Right atrium auricular region (tissue), 2 donors: ENCODE data around the gene XRCC2. TPM values are rescaled to one million over a fixed set of nuclear protein-coding genes. Genes with fewer than 3 reads are reported as not detected.

Experiments
- DNase-seq: peaks from one replicate; pipeline ENCODE4 v3.0.0-alpha.2; 2019; ENCODE audit warnings: low spot score
- H3K27ac ChIP-seq, 2 donors: fragments of 200-600 bp; sonication (generic); 1 replicate in 1 of 2; 2 replicates in 1 of 2; pipeline ENCODE4 v1.5.1; 2016 to 2019
- H3K27me3 ChIP-seq, 2 donors: fragments of 200-600 bp; sonication (generic); one replicate each; pipeline versions ENCODE4 v1.5.1 to v1.6.0; 2017 to 2019
- H3K36me3 ChIP-seq: fragments of 200-600 bp; sonication (generic); one replicate; pipeline ENCODE4 v1.5.1; 2016
- H3K4me1 ChIP-seq, 2 donors: fragments of 200-600 bp; sonication (generic); one replicate each; pipeline versions ENCODE4 v1.5.1 to v1.6.0; 2017 to 2019
- H3K4me3 ChIP-seq, 2 donors: fragments of 200-600 bp; sonication (generic); 1 replicate in 1 of 2; 2 replicates in 1 of 2; pipeline ENCODE4 v1.5.1; 2017 to 2019; ENCODE audit warnings: mild to moderate bottlenecking in 1 of 2, moderate library complexity in 1 of 2
- H3K9me3 ChIP-seq, 2 donors: fragments of 200-600 bp; sonication (generic); one replicate each; pipeline ENCODE4 v1.5.1; 2019
- total RNA-seq, 2 donors: library from RNA; depleted of rRNA; stranded (reverse); fragments of >200 nt; gene quantifications; one replicate each; pipeline ENCODE4 v1.1.0, GENCODE V29; 2016
- TF ChIP-seq, protein P1 (sequence below), 2 donors: fragments of 200-600 bp; sonication (generic); IDR thresholded peaks; one replicate each; pipeline ENCODE4 v1.5.1; 2019; ENCODE audit warnings: antibody characterized with exemption in 2 of 2

Gene XRCC2
- total RNA-seq, 2 donors from 2014 or later = 0.20 to 0.48 TPM

- Histone ChIP-seq H3K4me1 (no peaks in the 10 kb centered on the region), H3K4me3 (no peak overlapping the region), H3K9me3 (no peaks in the 10 kb centered on the region), H3K36me3 (no peaks in the 10 kb centered on the region), H3K27ac (no peak overlapping the region), H3K27me3 (no peaks in the 10 kb centered on the region)
- TF ChIP-seq, protein P1, sequence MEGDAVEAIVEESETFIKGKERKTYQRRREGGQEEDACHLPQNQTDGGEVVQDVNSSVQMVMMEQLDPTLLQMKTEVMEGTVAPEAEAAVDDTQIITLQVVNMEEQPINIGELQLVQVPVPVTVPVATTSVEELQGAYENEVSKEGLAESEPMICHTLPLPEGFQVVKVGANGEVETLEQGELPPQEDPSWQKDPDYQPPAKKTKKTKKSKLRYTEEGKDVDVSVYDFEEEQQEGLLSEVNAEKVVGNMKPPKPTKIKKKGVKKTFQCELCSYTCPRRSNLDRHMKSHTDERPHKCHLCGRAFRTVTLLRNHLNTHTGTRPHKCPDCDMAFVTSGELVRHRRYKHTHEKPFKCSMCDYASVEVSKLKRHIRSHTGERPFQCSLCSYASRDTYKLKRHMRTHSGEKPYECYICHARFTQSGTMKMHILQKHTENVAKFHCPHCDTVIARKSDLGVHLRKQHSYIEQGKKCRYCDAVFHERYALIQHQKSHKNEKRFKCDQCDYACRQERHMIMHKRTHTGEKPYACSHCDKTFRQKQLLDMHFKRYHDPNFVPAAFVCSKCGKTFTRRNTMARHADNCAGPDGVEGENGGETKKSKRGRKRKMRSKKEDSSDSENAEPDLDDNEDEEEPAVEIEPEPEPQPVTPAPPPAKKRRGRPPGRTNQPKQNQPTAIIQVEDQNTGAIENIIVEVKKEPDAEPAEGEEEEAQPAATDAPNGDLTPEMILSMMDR (IDR thresholded peaks at IDR 0.05) = no peak
- no peak for DNase-seq
These were observed 7.0 kb downstream of the XRCC2 start for GRCh38 chr7:152668975-152669374.

DNA sequence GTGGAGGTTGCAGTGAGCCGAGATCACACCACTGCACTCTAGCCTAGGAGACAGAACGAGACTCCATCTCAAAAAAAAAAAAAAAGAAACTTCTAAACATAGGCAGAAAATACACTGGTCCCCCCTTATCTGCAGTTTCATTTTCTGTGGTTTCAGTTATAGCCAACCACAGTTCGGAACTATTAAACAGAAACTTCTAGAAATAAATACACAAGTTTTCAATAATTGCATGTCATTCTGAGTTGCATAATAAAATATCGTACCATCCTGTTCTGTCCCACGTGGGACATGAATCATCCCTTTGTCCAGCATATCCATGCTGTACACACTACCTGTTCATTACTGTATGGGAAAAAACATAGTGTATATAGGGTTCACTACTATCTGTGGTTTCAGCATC, 8.0 kb downstream of the XRCC2 start:
- H3K27ac ChIP-seq = no peak overlapping the region
- TF ChIP-seq, protein P1 (IDR thresholded peaks at IDR 0.05) = no peak
- H3K9me3 ChIP-seq = no peaks in the 10 kb centered on the region
- H3K4me3 ChIP-seq = no peak overlapping the region
- H3K4me1 ChIP-seq = no peaks in the 10 kb centered on the region
- DNase-seq = no peak
- no peaks in the 10 kb centered on the region for H3K36me3 ChIP-seq
- H3K27me3 ChIP-seq = no peaks in the 10 kb centered on the region

DNA sequence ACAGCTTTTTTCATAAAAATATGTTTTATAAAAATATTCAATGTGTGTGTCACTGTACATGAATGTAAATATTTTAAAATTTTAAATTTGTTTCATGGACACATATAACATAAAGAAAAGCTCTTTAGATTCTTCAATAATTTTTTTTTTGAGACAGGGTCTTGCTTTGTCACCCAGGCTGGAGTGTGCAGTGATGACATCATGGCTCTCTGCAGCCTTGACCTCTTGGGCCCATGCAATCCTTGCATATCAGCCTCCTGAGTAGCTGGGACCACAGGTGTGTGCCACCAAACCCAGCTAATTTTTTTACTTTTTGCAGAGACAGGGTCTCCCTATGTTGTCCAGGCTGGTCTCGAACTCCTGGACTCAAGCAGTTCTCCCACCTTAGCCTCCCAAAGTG, 9.9 kb downstream of the XRCC2 start:
- Histone ChIP-seq H3K4me1 (no peaks in the 10 kb centered on the region), H3K27ac (no peak overlapping the region), H3K4me3 (no peak overlapping the region), H3K36me3 (no peaks in the 10 kb centered on the region), H3K27me3 (no peaks in the 10 kb centered on the region), H3K9me3 (no peaks in the 10 kb centered on the region)
- TF ChIP-seq, protein P1 (IDR thresholded peaks at IDR 0.05) = no peak
- no peak for DNase-seq

- Histone ChIP-seq H3K9me3 (no peaks in the 10 kb centered on the region), H3K4me3 (no peak overlapping the region)
- TF ChIP-seq, protein P1 (IDR thresholded peaks at IDR 0.05) = no peak
These were observed 11.3 kb downstream of the XRCC2 start for GRCh38 chr7:152664636-152665035.

GRCh38 chr7:152663931-152664330, 12.0 kb downstream of the XRCC2 start:
- TF ChIP-seq, protein P1 (IDR thresholded peaks at IDR 0.05) = no peak
- H3K4me1 ChIP-seq = no peaks in the 10 kb centered on the region
- no peak for DNase-seq
- H3K36me3 ChIP-seq = no peaks in the 10 kb centered on the region
- no peak overlapping the region for H3K4me3 ChIP-seq
- H3K9me3 ChIP-seq = no peaks in the 10 kb centered on the region
- no peaks in the 10 kb centered on the region for H3K27me3 ChIP-seq
- H3K27ac ChIP-seq = no peak overlapping the region

More at GRCh38 chr7:152664636-152665035, 11.3 kb downstream of the XRCC2 start:
- DNase-seq = no peak
- H3K27me3 ChIP-seq = no peaks in the 10 kb centered on the region
- no peaks in the 10 kb centered on the region for H3K36me3 ChIP-seq
- H3K4me1 ChIP-seq = no peaks in the 10 kb centered on the region
- H3K27ac ChIP-seq = no peak overlapping the region

GRCh38 chr7:152663148-152663740, 12.7 kb downstream of the XRCC2 start:
- no peaks in the 10 kb centered on the region for H3K4me1 ChIP-seq
- H3K27ac ChIP-seq = no peak overlapping the region
- no peaks in the 10 kb centered on the region for H3K9me3 ChIP-seq
- H3K27me3 ChIP-seq = no peaks in the 10 kb centered on the region
- DNase-seq = no peak
- TF ChIP-seq, protein P1 (IDR thresholded peaks at IDR 0.05) = no peak
- no peaks in the 10 kb centered on the region for H3K36me3 ChIP-seq
- H3K4me3 ChIP-seq = no peak overlapping the region
